SK-MEL-5 (cell line): ENCODE data around the gene MTPN. TPM values are rescaled to one million over a fixed set of nuclear protein-coding genes. Genes with fewer than 3 reads are reported as not detected.

Source experiments
- DNase-seq: peaks from one replicate; pipeline ENCODE4 v3.0.0-alpha.2; 2016; ENCODE audit warnings: low read depth, low spot score
- in situ Hi-C: cut with HindIII; loops from 2 replicates; pipeline ENCODE4 v1.10.0; 2016; ENCODE audit warnings: low sequenced_read_pairs, high pct_unique_total_duplicates, low pct_unique_long_range_greater_than_20kb
- total RNA-seq: library from RNA; depleted of rRNA; stranded (reverse); fragments of >200 nt; shearing (Covaris generic); gene quantifications from 2 replicates; pipeline ENCODE4 v1.2.3, GENCODE V29; 2014

MTPN gene
- total RNA-seq, 1 experiment from 2014 or later: 168 TPM

- no peak for DNase-seq
- in situ Hi-C loops: no loop called here
Measured at GRCh38 chr7:135938563-135938962, 38.6 kb downstream of the MTPN start.

GRCh38 chr7:135938086-135938485 lies 39.1 kb downstream of the MTPN start:
- DNase-seq: no peak
- in situ Hi-C loops: no loop called here

GRCh38 chr7:135936497-135937217 lies 40.5 kb downstream of the MTPN start:
- in situ Hi-C loops: no loop called here
- no peak for DNase-seq

GRCh38 chr7:135934651-135935050 lies 42.5 kb downstream of the MTPN start:
- in situ Hi-C loops: no loop called here
- DNase-seq: no peak

GRCh38 chr7:135933509-135934188 lies 43.5 kb downstream of the MTPN start:
- peak; percentile 33 for DNase-seq
- in situ Hi-C loops: no loop called here

GRCh38 chr7:135932131-135932530 lies 45.0 kb downstream of the MTPN start:
- in situ Hi-C loops: no loop called here
- DNase-seq: no peak

- no peak for DNase-seq
- in situ Hi-C loops: no loop called here
Measured at GRCh38 chr7:135930565-135931461, 46.3 kb downstream of the MTPN start.

GRCh38 chr7:135929722-135930141 lies 47.4 kb downstream of the MTPN start:
- in situ Hi-C loops: no loop called here
- DNase-seq: no peak

GRCh38 chr7:135929249-135929648 lies 47.9 kb downstream of the MTPN start:
- in situ Hi-C loops: no loop called here
- no peak for DNase-seq

- no peak for DNase-seq
- in situ Hi-C loops: no loop called here
Measured at GRCh38 chr7:135928136-135928535, 49.0 kb downstream of the MTPN start.

GRCh38 chr7:135925210-135925609 lies 51.9 kb downstream of the MTPN start:
- in situ Hi-C loops: no loop called here
- no peak for DNase-seq

GRCh38 chr7:135924302-135924701 lies 52.9 kb downstream of the MTPN start:
- in situ Hi-C loops: no loop called here
- no peak for DNase-seq

- in situ Hi-C loops: no loop called here
- no peak for DNase-seq
Measured at GRCh38 chr7:135922263-135922662, 54.9 kb downstream of the MTPN start.

GRCh38 chr7:135920478-135920877 lies 56.7 kb downstream of the MTPN start:
- in situ Hi-C loops: no loop called here
- DNase-seq: no peak

GRCh38 chr7:135919071-135919841 lies 57.9 kb downstream of the MTPN start:
- in situ Hi-C loops: no loop called here
- no peak for DNase-seq

GRCh38 chr7:135918134-135918533 lies 59.0 kb downstream of the MTPN start:
- no peak for DNase-seq
- in situ Hi-C loops: no loop called here

GRCh38 chr7:135917721-135918120 lies 59.4 kb downstream of the MTPN start:
- in situ Hi-C loops: no loop called here
- DNase-seq: no peak

- in situ Hi-C loops: no loop called here
- no peak for DNase-seq
Measured at GRCh38 chr7:135914346-135914745, 62.8 kb downstream of the MTPN start.
